GM20431 (cell line): ENCODE measurements around the gene NAXE.
"Not testable (repeated sequence)": the region's sequence is repeated elsewhere in the genome, so short reads cannot be mapped to it uniquely, and the experiment has no call there.

Experiments used
- in situ Hi-C: fragments of 300-500 bp; cut with MseI, MboI; formaldehyde crosslinking; loops from one replicate; pipeline ENCODE4 v1.15.0; 2020; ENCODE audit warnings: low sequenced_read_pairs; ENCODE audit not compliant: unreplicated experiment

Gene NAXE

DNA sequence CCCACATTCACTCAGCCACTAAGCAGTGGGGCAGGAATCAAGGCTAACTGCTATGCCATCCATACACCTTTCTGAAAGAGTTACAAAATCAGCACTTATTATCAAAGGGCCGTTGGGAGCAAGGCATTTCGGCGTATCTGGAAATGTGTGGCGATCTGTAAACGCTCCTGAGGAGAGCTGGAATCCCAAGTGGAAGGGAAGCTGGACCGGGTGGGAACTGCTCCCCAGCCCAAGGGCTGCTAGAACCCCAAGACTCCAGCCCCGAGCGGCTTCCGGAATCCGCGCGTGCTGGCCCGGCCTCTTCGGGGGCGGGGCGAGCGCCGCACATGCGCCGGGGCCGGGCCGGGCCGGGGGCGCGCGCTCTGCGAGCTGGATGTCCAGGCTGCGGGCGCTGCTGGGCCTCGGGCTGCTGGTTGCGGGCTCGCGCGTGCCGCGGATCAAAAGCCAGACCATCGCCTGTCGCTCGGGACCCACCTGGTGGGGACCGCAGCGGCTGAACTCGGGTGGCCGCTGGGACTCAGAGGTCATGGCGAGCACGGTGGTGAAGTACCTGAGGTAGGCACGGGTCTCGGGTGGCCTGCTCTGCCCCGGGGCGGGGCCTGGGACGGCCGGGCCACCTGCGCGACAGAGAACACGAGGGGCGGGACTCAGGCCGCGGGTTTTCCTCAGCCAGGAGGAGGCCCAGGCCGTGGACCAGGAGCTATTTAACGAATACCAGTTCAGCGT lies at the start of gene NAXE:
Gene NAXE, plus strand, starts transcription at position 345 of the 726 bp plus-strand sequence. Its CDS starts 29 bp downstream, at position 374.
- in situ Hi-C loops: no loop called here

DNA sequence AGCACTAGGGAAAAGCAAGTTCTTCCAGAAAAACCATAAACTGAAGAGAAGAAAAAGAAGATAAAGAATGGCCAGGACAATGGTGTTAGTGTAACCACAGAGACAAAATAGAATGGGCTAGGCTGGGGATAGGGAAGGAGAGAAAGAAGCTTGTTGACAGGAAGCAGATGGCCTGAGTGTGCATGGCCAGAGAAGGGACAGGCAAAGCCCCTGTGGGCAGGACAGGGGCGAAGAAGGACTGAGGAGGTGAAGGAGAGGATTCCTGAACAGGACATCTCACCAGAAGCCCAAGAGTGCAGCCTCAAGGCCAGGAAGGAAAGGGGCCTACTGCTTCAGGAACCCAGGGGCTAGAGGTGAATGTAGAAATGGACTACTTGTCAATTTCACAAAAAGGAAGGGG lies 48.5 kb upstream of the NAXE start:
- in situ Hi-C loops: no loop called here

DNA sequence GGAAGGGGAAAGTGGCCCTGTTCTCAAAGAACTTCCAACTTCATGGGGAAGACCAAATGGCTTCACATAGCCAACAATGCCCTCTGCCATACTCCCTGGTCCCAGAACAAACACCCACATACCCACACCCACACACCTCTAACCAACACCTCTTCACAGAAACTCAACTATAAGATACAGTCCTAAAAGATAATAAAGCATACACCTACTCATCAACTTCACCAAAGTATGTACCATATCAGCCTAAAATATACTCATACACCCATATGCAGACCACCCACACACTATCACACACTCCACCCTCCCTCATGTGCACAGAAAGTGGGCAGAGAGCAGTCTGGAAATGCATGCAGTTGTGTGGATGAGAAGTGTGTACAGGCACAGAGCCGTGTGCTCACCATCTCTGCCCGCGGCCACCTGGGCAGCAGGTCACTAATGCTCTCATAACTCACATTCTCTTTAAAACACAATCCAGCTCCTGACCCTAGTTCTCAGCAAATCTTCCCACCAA lies 46.9 kb upstream of the NAXE start:
- in situ Hi-C loops: no loop called here

DNA sequence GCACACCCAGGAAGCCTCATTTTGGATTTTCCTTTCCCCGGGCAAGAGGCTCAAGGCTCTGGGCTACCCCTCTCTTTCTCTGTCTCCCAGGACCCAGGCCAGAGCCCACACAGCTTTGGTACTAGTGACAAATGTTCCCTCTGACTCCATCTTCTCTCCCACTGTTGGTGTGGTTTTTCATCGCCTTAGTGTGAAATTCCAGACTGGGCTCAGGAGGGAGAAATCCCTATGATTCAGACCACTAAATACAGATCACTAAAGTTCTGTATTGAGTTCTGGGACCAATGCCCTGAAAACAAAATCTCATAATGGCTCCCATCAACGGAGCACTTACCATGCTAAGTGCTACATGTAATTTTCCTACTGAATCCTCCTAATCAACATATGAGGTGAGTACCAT lies 45.3 kb upstream of the NAXE start:
- in situ Hi-C loops: no loop called here

DNA sequence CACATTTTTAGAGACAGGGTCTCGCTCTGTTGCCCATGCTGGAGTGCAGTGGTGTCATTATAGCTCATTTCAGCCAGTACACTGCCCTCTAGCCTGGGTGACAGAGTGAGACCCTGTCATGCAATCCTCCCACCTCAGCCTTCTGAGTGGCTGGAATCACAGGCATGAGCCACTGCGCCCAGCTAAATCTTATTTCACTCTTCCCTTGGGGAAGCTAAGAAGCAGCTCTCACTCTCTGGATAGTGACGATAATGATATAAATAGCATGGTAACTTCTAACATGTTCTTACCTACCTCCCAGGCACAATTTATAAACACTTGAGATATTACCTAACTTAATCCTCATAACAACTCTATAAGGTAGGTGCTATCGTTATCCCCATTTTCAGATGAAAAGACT lies 44.1 kb upstream of the NAXE start:
- in situ Hi-C loops: no loop called here

DNA sequence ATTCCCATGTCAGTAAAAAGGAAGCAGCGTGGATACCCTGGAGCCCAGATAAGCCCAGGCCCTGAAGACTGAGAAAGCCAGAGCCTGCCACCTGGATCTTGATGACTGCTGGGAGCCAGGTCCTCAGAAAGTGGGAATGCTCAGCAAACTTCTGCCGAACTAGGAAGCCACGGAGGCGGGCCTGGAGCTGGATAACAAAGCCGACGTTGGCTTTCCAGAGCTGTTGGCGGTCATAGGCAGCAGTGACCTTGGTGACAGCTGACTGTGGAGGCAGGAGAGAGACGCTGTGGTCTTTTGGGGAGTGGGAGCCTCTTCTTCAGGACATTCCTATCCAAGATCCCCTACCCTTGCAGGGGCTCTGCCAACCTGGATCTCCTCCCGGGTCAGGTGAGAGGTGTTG lies 43.6 kb upstream of the NAXE start:
- in situ Hi-C loops: no loop called here

DNA sequence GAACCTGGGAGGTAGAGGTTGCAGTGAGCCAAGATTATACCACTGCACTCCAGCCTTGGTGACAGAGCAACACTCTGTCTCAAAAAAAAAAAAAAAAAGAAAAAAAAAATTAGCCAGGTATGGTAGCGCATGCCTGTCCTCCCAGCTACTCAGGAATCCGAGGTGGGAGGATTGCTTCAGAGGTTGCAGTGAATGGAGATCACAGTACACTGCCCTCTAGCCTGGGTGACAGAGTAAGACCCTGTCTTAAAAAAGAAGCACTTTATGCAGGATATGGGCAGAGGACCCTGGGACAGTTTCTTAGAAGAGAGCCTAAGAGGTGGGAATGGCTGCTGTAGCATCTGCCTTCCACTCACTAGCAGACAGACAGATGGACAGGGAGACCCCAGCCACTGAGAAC lies 42.2 kb upstream of the NAXE start:
- in situ Hi-C loops: no loop called here

DNA sequence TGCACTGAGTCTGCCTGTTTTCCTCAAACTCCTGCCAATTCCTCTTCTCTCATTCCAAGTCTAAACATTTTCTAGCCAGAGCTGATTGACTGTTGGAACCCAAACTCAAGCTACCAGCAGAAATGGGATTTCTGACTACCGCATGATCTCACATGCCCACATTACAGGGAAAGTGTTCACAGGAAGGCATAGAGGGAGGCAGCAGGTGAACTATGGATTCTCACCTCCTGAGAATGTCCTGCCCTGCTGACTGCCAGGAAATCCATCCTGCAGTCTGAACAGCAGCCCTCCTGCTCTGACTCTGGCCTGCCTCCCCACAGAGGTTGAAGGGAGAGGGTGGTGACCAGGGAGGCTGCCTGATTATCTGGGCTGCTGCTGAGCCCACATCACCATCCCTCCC lies 41.7 kb upstream of the NAXE start:
- in situ Hi-C loops: no loop called here

DNA sequence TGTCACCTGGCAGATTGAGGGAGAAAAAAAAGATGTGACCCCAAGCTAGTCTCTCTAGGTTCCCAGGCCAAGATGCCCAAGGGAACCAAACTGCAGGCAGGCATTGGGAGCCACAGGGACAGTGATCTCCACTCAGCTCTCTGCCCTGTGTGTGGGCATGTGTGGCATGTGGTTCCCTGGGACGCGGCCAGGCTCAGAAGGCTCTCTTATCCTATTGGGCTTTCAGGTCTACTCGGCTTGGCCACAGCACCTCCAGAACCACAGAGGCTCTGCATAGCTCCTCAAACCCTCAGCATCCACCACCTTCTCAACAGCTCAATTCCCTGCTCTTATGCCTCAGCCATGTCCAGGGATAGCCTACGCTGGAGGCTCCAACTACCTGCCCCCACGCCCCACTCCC lies 41.2 kb upstream of the NAXE start:
- in situ Hi-C loops: no loop called here

DNA sequence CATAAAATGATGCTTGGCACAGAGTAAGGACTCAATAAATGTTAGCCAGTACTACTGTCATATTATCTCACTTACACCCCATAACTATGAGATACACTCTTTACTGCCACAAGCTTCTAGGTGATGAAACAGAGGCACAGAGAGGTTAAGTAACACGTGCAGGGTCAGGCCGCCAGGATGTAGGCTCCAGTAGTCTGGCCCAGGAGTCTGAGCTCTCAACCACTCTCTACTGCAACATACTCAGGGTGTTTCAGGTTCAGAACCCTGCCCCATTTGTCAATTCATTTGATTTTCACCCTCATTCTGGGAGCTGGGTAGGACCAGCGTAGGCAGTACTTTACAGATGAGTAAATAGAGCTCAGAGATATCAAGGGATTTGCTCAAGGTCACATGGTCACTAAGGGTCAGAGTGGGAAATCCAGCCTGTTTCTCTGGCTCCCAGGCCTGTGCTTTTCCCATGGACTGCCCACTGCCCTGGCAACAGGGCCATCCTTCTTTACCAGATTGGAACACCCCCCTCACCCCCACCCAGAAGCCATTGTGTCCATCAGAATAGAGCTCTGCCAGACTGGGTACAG lies 40.4 kb upstream of the NAXE start:
- in situ Hi-C loops: no loop called here

DNA sequence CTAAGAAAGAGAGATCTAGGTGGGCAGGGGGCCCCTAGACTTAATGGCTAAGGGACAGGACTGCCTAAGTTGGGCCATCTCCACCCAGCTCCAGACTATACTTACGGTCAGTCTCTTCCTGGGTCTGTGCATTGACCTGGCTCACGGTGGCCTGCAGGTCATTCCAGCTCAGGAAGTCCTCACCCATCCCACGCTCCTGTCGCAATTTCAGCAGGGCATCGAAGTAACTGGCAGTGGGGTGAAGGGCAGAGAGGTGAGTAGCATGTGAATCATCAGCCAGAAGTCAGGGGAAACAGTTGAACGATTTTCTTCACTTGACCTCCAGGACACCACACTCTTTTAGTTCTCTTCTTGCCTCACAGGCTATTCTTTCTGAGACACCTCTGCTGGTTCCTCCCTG lies 39.7 kb upstream of the NAXE start:
- in situ Hi-C loops: no loop called here

DNA sequence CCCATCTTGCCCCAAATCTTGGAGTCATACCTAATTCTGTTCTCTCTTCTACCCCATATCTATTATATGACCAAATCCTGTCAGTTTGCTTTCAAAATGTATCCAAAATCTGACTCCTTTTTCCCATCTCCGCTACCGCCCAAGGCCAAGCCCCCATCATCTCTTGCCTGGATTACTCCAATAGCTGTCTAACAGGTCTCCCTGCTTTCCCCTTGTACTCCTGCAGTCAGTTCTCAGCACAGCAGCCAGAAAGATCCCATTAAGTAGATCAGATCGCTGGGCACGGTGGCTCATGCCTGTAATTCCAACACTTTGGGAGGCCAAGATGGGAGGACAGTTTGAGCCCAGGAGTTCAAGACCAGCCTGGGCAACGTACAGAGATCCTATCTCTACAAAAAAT lies 39.1 kb upstream of the NAXE start:
- in situ Hi-C loops: no loop called here

DNA sequence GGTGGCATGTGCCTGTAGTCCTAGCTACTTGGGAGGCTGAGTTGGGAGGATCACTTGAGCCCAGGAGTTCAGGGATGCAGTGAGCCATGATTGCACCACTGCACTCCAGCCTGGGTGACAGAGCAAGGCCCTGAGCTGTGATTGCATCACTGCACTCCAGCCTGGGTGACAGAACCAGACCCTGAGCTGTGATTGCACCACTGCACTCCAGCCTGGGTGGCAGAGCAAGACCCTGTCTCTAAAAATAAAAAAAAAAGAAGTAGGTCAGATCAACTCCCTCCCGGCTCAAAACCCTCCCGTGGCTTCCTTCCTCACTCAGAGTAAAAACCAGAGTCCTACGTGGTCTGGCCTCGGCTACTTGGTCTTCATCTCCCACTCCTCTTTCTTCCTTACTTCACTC lies 38.6 kb upstream of the NAXE start:
- in situ Hi-C loops: not testable (repeated sequence)

DNA sequence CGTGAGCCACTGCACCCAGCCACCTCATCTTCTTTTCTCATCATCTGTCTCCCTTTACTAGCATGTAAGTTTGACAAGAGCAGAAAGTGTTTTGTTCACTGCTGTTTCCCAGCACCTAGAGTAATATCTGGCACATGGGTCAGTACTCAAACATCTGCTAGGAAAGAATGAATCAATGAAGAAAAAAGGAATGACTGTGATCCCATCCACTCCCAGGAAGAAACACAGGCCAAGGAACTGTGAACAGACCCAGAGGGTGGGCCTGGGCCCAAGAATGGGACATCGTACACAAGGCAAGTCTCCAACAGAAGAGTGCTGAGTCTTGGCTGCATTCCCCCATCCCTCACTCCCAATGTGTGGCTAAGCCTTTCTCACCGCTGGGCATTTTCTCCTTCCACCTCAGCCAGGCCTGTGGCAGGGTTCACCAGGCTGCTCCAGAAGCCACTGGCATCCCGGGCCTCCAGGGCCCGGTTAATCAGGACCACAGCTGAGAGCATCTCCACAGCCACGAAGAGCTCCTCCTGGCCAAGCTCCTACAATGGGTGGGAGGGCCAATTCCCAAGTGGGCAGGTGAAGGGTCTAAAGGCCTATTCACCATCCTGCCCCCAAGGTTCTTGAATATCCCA lies 37.6 kb upstream of the NAXE start:
- in situ Hi-C loops: no loop called here

DNA sequence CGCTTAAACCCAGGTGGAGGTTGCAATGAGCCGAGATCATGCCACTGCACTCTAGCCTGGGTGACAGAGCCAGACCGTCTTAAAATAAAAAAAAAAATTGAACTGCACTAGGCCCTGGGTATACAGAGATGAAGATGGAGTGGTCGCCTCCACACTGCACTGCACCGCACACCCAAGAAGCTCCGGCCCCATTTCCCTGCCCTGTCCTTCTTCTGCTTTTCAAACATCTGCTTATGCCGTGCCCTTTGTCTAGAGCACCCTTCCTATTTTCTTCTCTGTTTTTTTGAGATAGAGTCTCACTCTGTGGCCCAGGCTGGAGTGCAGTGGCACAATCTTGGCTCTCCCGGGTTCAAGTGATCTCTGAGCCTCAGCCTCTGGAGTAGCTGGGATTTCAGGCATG lies 36.6 kb upstream of the NAXE start:
- in situ Hi-C loops: no loop called here

DNA sequence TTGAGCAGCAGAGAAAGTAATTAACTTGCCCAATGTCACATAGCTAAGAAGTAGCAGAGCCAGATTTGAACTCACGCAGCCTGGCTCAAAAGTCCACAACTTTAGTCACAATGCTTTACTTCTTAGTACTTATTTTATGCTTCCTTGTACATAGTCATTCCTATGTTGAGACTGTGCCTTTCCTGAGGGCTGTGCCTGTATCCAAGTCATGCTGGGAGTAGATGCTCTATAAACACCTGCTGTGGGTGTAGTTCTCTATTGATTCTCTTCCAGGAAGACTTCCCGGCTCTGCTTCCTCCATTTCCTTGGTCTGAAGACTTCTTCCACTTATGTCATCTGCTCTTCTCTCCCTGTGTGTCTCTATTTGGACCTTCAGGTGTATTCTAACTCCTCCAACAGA lies 35.9 kb upstream of the NAXE start:
- in situ Hi-C loops: no loop called here

DNA sequence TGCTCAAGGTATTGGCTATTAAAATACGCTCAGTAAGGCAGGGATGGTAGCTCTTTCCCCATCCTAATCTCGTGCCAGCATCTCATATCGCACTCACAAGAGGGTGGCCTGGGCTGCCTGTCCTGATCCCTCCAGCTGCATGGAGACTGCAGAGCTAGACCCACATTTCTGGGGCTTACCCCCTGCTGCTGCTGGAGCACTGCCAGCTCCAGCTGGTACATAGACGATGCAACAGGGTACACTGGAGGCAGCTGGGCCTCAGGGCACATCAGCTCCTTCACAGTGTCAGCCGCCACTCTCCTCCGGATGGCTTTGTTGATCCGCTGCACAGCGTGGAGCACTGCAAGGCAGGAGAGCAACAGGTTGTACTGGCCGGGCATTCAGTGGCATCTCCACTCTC lies 35.2 kb upstream of the NAXE start:
- in situ Hi-C loops: no loop called here

DNA sequence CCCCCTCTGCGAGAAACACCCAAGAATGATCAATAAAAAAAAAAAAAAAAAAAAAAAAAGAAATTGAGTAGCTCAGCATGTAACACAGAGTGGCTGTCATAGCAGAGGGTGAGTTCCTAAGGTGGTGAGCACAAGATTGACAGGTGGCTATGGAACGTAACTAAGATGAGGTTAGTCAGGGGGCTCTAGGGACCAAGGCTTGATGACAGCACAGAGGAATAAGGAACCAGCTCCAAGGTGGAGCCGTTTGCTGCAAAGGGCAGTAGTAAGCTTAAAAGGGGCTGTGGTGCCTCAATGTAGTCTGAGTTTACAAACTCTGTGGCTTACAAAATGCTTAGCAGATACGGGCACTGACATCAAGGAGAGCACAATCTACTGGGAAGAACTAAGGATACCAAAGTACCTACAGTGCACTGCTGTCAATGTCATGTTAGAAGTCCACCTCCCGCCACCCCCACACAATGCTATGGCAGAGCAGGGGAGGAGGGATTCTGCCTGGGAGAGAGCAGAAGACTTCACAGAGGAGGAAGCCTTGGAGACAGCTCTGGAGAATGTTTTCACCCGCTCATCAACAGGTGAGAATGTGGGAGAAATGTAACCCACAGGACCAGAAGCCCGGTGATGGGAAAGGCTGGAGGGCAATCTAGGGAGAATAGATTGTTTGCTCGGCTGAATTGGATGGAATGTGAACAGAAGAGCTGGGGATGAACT lies 32.3 kb upstream of the NAXE start:
- in situ Hi-C loops: no loop called here

DNA sequence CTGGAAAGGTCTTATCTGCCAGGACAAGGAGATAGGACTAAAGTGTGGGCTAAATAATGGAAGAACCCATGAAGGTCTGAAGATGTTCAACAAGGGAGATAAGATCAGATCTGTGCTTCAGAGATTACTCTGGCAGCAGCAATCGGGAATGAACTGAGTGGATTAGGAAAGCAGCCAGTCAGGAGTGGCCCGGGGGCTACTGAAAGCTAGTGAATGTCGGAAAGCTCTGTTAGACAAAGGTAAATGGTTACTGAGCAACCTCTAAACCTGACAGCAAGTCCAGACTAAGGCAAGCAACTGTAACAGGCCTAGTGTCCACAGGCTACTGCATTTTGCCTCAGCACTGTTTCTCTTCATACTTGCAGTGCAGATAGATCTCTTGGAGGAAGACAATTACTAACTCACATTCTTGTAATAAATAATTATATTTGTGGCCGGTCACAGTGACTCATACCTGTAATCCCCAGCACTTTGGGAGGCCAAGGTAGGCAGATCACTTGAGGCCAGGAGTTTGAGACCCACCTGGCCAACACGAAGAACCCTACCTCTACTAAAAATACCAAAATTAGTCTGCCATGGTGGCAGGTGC lies 31.7 kb upstream of the NAXE start:
- in situ Hi-C loops: no loop called here

DNA sequence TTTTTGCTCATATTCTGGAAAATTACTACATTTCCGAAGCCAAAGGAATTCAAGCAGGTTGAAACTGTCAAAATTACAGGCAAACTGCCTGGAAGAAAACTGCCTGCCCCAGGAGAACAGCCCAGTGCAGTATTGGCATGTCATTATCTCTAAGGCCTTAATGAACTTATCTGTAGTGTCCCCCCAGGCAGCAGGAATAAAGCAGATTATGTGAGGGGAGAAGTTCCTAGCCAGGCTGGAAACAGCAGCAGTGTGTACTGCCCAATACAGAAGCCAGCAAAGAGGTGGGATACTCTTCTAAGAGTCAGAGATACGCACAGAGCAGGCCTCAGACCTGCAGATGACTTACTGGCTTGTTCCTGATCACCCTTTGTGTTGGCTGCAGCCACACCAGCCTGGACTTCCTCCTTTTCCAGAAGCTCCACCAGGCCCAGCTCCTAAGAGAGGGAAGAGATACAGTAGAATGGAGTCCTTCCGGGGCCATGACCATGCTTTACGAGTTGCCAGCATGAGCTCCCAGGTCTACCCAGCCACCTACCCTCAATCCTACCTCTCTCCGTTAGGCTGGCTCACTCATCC lies 30.9 kb upstream of the NAXE start:
- in situ Hi-C loops: no loop called here
